GM19193 (cell line): Measurements from ENCODE around the gene ROGDI.

Source experiments
- POLR2A ChIP-seq: IDR thresholded peaks from 4 replicates; pipeline ENCODE4 v1.6.1; 2011; ENCODE audit not compliant: insufficient read depth, insufficient read length; ENCODE audit errors: extremely low read depth

The ROGDI gene

GRCh38 chr16:4787068-4787467, 15.4 kb downstream of the ROGDI start:
- no peak for TF ChIP-seq POLR2A

DNA sequence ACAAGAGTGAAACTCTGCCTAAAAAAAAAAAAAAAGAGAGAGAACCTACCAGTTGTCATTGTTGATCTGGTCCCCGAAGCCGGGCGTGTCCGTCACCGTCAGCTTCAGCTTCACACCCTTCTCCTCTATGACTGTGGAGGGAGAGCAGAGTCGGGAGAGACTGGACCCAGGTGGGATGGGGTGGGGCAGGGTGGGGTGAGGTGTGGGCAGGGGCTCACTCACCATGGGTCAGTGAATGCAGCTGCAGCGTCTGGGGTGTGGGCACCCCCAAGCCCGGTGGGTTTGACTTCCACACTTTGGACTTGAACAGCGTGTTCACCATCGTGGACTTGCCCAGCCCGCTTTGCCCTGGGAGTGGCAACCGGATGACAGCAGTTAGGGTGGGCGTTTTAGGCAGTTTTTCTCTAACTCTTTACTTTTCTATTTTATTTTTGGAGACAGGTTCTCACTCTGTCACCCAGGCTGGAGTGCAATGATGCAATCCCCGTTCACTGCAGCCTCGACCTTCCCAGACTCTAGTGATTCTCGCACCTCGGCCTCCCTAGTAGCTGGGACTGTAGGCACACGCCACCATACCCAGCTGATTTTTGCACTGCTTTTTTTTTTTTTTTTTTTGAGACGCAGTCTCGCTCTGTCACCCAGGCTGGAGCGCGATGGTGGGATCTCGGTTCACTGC, 16.5 kb downstream of the ROGDI start:
- TF ChIP-seq POLR2A, result no peak

DNA sequence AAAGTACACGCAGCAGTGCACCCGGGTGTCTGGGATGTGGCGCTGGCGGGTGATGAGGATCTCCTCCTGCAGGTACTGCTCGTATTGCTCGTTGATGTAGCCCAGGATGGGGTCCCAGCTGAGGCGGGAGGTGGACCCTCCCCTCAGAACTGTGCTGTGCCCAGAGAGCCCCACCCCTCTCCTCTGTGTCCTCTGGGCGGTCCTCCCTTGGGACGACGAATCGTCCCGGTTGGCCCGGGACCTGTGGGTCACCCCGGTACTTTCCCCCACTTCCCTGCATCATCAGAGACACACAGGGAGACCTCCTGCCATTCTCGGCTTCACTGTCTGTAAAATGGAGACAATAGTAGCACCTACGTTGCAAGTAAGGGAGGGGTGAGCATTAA, 18.5 kb downstream of the ROGDI start:
- no peak for TF ChIP-seq POLR2A

GRCh38 chr16:4783251-4783950, 19.0 kb downstream of the ROGDI start:
- no peak for TF ChIP-seq POLR2A

- no peak for TF ChIP-seq POLR2A
Measured at GRCh38 chr16:4780235-4780634, 22.2 kb downstream of the ROGDI start.

DNA sequence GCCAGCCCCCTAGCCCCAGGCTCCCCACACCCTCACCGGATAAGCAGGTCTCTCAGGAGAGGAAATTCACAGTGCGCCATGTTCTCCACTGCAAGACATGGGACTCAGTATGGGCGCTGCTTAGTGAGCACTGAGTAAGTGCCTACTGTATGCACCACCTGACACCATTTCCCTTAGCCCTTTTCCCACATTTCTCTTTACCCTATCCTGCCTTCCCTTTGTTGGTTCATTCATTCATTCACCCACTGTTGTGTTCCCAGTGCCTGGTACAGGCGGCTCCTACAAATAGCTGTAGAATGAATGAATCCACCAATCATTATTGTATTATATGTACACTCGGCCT, 24.4 kb downstream of the ROGDI start:
- TF ChIP-seq POLR2A, result no peak

- no peak for TF ChIP-seq POLR2A
Measured at GRCh38 chr16:4777339-4778049, 24.9 kb downstream of the ROGDI start.

DNA sequence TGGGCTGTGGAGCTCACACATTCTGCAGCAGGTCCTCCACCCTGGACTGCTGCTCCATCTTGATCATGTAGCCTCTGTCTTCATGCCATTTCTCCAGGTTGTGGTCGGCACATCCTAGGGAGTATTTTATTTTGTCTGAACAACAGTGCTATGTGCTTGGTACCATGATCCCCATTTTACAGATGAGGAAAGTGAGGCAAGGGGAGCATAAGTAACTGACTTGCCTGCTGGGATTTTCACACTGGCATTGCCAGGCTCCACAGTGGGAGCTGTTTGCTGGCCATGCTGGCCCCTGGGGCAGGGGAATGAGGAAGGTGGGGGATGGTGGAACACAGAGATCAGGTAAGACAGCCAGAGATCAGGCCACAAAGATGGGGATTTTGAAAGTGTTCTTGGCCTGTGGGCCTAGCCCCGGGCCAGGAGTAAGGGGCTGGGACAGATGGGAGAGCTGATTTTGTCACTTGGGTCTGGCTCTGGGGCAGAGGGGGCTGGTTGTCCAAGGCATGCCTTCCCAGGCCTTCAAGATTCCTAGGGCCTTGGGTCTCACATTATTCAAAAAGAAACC, 26.2 kb downstream of the ROGDI start:
- no peak for TF ChIP-seq POLR2A

- TF ChIP-seq POLR2A, result no peak
Measured at GRCh38 chr16:4775005-4775404, 27.4 kb downstream of the ROGDI start.

DNA sequence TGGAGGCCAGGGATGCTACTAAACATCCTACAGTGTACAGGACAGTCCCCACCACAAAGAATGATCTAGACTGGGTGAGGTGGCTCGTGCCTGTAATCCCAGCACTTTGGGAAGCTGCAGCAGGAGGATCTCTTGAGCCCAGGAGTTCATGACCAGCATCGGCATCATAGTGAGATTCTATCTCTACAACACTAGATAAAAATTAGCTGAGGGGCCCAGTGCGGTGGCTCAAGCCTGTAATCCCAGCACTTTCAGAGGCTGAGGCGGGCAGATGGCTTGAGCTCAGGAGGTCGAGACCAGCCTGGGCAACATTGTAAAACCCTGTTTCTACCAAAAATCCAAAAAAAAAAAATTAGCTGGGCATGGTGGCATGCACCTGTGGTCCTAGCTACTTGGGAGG, 30.1 kb downstream of the ROGDI start:
- no peak for TF ChIP-seq POLR2A

DNA sequence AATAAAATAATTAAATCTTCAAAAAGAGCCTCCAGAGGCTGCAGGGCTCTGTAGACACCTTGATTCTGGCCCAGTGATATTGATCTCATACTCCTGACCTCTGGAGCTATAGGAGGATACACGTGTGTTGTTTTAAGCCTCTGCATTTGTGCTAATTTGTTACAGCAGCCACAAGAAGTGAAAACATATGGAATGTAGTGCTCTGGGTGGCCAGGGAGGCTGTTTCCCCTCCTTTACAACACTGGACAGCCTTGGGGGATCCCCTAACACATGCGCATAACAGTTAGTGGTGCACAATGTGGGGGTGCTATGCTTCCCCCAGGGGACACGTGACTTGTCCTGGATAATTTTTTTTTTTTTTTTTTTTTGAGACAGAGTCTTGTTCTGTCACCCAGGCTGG, 30.8 kb downstream of the ROGDI start:
- no peak for TF ChIP-seq POLR2A

GRCh38 chr16:4769306-4769638, 33.2 kb downstream of the ROGDI start:
- no peak for TF ChIP-seq POLR2A

DNA sequence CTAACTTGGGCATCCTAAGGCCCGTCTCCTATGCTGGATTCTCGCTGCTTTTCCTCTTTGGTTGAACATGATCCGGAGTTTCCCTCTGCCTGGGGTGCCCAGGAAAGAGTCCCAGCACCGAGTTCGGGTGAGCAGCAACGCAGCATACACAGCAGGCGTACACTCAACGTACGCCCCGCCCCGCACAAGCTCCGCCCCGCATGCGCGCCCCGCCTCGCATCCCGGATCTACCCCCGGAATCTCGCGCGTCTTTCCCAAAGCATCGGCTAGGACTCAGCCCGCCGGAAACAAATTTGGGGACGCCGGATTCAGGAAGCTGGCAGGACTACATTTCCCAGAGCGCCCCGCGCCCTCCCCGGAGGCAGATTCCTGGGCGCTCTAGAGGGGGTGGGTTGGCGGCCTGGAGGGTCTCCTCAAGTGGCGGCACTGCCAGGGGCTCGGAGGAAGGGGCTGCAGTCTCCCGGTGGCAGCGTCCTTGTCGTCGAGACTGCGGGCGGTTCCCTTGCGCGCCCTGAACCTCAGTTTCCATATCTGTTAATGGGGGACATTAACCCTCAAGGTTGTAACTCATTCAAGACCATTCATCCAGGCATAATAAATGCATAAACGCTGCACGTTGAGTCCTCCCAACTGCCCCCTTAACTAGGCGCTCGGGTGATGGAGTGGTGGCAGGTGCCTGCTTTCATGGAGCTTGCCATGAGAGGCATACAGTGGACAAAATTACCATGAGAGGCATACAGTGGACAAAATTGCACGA, 33.7 kb downstream of the ROGDI start:
- peak; percentile 80 for TF ChIP-seq POLR2A

DNA sequence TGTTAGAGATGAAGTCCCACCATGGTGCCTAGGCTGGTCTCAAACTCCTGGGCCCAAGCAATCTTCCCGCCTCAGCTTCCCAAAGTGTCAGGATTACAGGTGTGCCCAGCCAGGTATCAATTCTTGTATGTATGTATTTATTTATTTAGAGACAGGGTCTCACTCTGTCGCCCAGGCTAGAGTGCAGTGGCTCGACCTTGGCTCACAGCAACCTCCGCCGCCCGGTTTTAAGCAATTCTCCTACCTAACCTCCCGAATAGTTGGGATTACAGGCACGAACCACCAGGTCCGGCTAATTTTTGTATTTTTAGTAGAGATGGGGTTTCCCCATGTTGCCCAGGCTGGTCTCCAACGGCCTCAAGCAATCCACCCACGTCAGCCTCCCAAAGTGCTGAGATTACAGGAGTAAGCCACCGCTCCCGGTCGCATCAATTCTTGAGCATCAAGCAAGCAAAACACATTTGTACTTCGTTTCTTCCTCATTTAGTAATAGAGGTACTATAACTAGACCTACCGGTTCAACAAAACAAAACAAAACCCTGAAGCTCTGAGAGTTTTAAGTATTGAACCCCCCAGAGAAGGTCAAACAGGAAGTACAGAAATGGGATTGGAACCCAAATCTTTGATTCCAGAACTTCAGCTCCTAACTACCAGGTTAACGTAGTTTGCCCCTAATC, 34.4 kb downstream of the ROGDI start:
- no peak for TF ChIP-seq POLR2A
